HL-60 (cell line): ENCODE results near the gene LRRC53.

ENCODE experiments used
- DNase-seq, 2 experiments: peaks; one replicate each; pipeline ENCODE4 v3.0.0-alpha.2; 2010 to 2020; ENCODE audit warnings: low read depth in 1 of 2, low spot score in 1 of 2
- H3K27ac ChIP-seq: fragments of 250-450 bp; sonication (Bioruptor Pico); replicated peaks from 2 replicates; pipeline ENCODE4 v1.5.1; 2020; ENCODE audit warnings: mild to moderate bottlenecking, moderate library complexity
- H3K27me3 ChIP-seq: fragments of 250-450 bp; sonication (Bioruptor Pico); 2 replicates; pipeline ENCODE4 v1.5.1; 2021; ENCODE audit warnings: mild to moderate bottlenecking, moderate library complexity; ENCODE audit not compliant: insufficient read depth, poor library complexity, severe bottlenecking
- H3K4me3 ChIP-seq: replicated peaks from 2 replicates; pipeline ENCODE4 v1.5.1; 2011; ENCODE audit warnings: mild to moderate bottlenecking, control low read depth, low read length; ENCODE audit not compliant: insufficient read depth
- CTCF ChIP-seq: IDR thresholded peaks from one replicate; pipeline ENCODE4 v1.5.1; 2011; ENCODE audit warnings: low read length, control low read depth, inconsistent platforms; ENCODE audit not compliant: insufficient read depth
- GABPA ChIP-seq: IDR thresholded peaks from 2 replicates; pipeline ENCODE4 v1.6.1; 2012; ENCODE audit warnings: low read depth
- POLR2AphosphoS5 ChIP-seq: IDR thresholded peaks from 2 replicates; pipeline ENCODE4 v1.6.1; 2012; ENCODE audit warnings: low read depth
- REST ChIP-seq: IDR thresholded peaks from 2 replicates; pipeline ENCODE4 v1.6.1; 2012; ENCODE audit warnings: low read depth; ENCODE audit not compliant: insufficient replicate concordance
- SPI1 ChIP-seq: IDR thresholded peaks from 2 replicates; pipeline ENCODE4 v1.6.1; 2012; ENCODE audit warnings: low read depth, mild to moderate bottlenecking, borderline replicate concordance

Gene LRRC53

GRCh38 chr1:74471470-74471869 is 40.9 kb downstream of the LRRC53 start:
- no peak overlapping the region for H3K4me3 ChIP-seq
- TF ChIP-seq GABPA: no peak
- TF ChIP-seq REST: no peak
- TF ChIP-seq SPI1: no peak
- no peak for TF ChIP-seq CTCF
- no peak for TF ChIP-seq POLR2AphosphoS5
- no peak for DNase-seq
- no peaks in the 10 kb centered on the region for H3K27me3 ChIP-seq
- no peak overlapping the region for H3K27ac ChIP-seq

GRCh38 chr1:74470936-74471335 is 41.5 kb downstream of the LRRC53 start:
- TF ChIP-seq POLR2AphosphoS5 (no peak), SPI1 (no peak), CTCF (no peak), GABPA (no peak), REST (no peak)
- H3K27me3 ChIP-seq: no peaks in the 10 kb centered on the region

GRCh38 chr1:74470251-74470650 is 42.2 kb downstream of the LRRC53 start:
- TF ChIP-seq POLR2AphosphoS5 (no peak), GABPA (no peak), REST (no peak), SPI1 (no peak)
- Histone ChIP-seq H3K27me3 (no peaks in the 10 kb centered on the region), H3K27ac (no peak overlapping the region), H3K4me3 (no peak overlapping the region)
- DNase-seq: no peak

More at GRCh38 chr1:74470936-74471335, 41.5 kb downstream of the LRRC53 start:
- DNase-seq: no peak
- no peak overlapping the region for H3K27ac ChIP-seq
- H3K4me3 ChIP-seq: no peak overlapping the region
